A549 (cell line): ENCODE data around the gene MUC7. TPM values are rescaled to one million over a fixed set of nuclear protein-coding genes. Genes with fewer than 3 reads are reported as not detected.

Experiments used
- ATAC-seq, 2 experiments: fragments of 200-7000 bp in 1 of 2; fragments of >200 bp in 1 of 2; cut with Nextera tagmentation in 1 of 2; cut with Tn5 transposase in 1 of 2; 3 replicates each; pipeline versions ENCODE4 v1.8.0 to v1.9.1; 2018 to 2020; ENCODE audit warnings: mild to moderate bottlenecking in 1 of 2, moderate library complexity in 1 of 2
- CTCF ChIA-PET: fragments of 300-600 bp; sonication (Branson Sonifier 250); formaldehyde crosslinking; extraction: SDS; loops from one replicate; lab custom pipeline; 2021; ENCODE audit warnings: antibody characterized with exemption, inconsistent platforms; lab: Yijun Ruan, JAX
- POLR2A ChIA-PET: fragments of 350-600 bp; formaldehyde crosslinking; extraction: SDS; loops from one replicate; lab custom pipeline; 2021; ENCODE audit warnings: antibody characterized with exemption, inconsistent platforms; lab: Yijun Ruan, JAX
- DNase-seq, 2 experiments: peaks; one replicate each; pipeline versions ENCODE4 v3.0.0 to v3.0.0-alpha.2; 2011 to 2016; ENCODE audit warnings: low read depth in 1 of 2, low spot score in 1 of 2
- FAIRE-seq: peaks from 2 replicates; lab custom pipeline; 2011; peaks lifted over from hg19 to GRCh38; lab: Jason Lieb, UNC
- H3K27ac ChIP-seq, 2 experiments: fragments of >200 bp; sonication (Bioruptor Twin); formaldehyde crosslinking; 3 replicates each; pipeline ENCODE4 v1.5.1; 2016 to 2017
- H3K4me1 ChIP-seq: fragments of >200 bp; sonication (Bioruptor Twin); formaldehyde crosslinking; 3 replicates; pipeline ENCODE4 v1.6.1; 2016
- H3K4me2 ChIP-seq: fragments of >200 bp; sonication (Bioruptor Twin); formaldehyde crosslinking; 3 replicates; pipeline ENCODE4 v1.6.1; 2016
- H3K4me3 ChIP-seq: fragments of >200 bp; sonication (Bioruptor Twin); formaldehyde crosslinking; 3 replicates; pipeline ENCODE4 v1.5.1; 2016
- H3K9me3 ChIP-seq: fragments of >200 bp; sonication (Bioruptor Twin); formaldehyde crosslinking; 3 replicates; pipeline ENCODE4 v1.6.1; 2016
- BHLHE40 ChIP-seq: IDR thresholded peaks from 2 replicates; pipeline ENCODE4 v1.6.1; 2012; ENCODE audit warnings: low read depth, low read length, inconsistent platforms
- CBX2 ChIP-seq: fragments of 200-600 bp; sonication (generic); IDR thresholded peaks from 2 replicates; pipeline ENCODE4 v1.6.1; 2016; ENCODE audit warnings: low read depth, mild to moderate bottlenecking, borderline replicate concordance
- CBX8 ChIP-seq: fragments of 200-600 bp; sonication (generic); IDR thresholded peaks from 2 replicates; pipeline ENCODE4 v1.6.1; 2016
- CHD2 ChIP-seq: fragments of 150-350 bp; IDR thresholded peaks from 2 replicates; pipeline ENCODE4 v1.6.1; 2014; ENCODE audit warnings: low read length; ENCODE audit not compliant: partially characterized antibody
- FOSB ChIP-seq: fragments of 250-450 bp; sonication (Bioruptor Pico); IDR thresholded peaks from 2 replicates; pipeline ENCODE4 v1.5.0; 2020; ENCODE audit warnings: mild to moderate bottlenecking, moderate library complexity
- FOXS1 ChIP-seq: fragments of 250-450 bp; sonication (Bioruptor Pico); IDR thresholded peaks from 2 replicates; pipeline ENCODE4 v1.5.0; 2020; ENCODE audit warnings: mild to moderate bottlenecking, moderate library complexity
- GATA3 ChIP-seq: IDR thresholded peaks from 2 replicates; pipeline ENCODE4 v1.6.1; 2012; ENCODE audit warnings: borderline replicate concordance
- HDAC2 ChIP-seq: fragments of 200-600 bp; sonication (generic); IDR thresholded peaks from 2 replicates; pipeline ENCODE4 v1.6.1; 2016
- HOXA7 ChIP-seq: fragments of 250-450 bp; sonication (Bioruptor Pico); IDR thresholded peaks from 2 replicates; pipeline ENCODE4 v1.5.0; 2020; ENCODE audit warnings: mild to moderate bottlenecking, moderate library complexity
- JUNB ChIP-seq: fragments of >200 bp; sonication (Bioruptor Twin); formaldehyde crosslinking; IDR thresholded peaks from 2 replicates; pipeline ENCODE4 v1.6.1; 2016
- KDM1A ChIP-seq: fragments of 200-600 bp; sonication (generic); IDR thresholded peaks from 2 replicates; pipeline ENCODE4 v1.6.1; 2016; ENCODE audit warnings: low read depth, mild to moderate bottlenecking
- KDM5A ChIP-seq: fragments of 200-600 bp; sonication (generic); IDR thresholded peaks from 2 replicates; pipeline ENCODE4 v1.6.1; 2016; ENCODE audit warnings: antibody characterized with exemption, mild to moderate bottlenecking
- MAX ChIP-seq: IDR thresholded peaks from 2 replicates; pipeline ENCODE4 v1.6.1; 2012
- NFE2L2 ChIP-seq: fragments of 150-350 bp; conservative IDR thresholded peaks from 2 replicates; pipeline ENCODE4 v1.6.1; 2014; ENCODE audit warnings: low read length
- NR3C1 ChIP-seq: fragments of >200 bp; sonication (Bioruptor Twin); formaldehyde crosslinking; IDR thresholded peaks from 3 replicates; pipeline ENCODE4 v1.6.1; 2017
- PHF8 ChIP-seq: fragments of 200-600 bp; sonication (generic); IDR thresholded peaks from 2 replicates; pipeline ENCODE4 v1.6.1; 2016; ENCODE audit warnings: low read depth, mild to moderate bottlenecking, antibody characterized with exemption, moderate library complexity, borderline replicate concordance
- POLR2A ChIP-seq: IDR thresholded peaks from 2 replicates; pipeline ENCODE4 v1.6.1; 2012; ENCODE audit warnings: mild to moderate bottlenecking, low read length
- RCOR1 ChIP-seq: fragments of 150-350 bp; IDR thresholded peaks from 2 replicates; pipeline ENCODE4 v1.6.1; 2014; ENCODE audit warnings: antibody characterized with exemption, low read length, low read depth
- RNF2 ChIP-seq: fragments of 200-600 bp; sonication (generic); IDR thresholded peaks from 2 replicates; pipeline ENCODE4 v1.6.1; 2016; ENCODE audit warnings: low read depth, mild to moderate bottlenecking, antibody characterized with exemption, moderate library complexity, borderline replicate concordance
- SMC3 ChIP-seq: fragments of >200 bp; sonication (Bioruptor Twin); formaldehyde crosslinking; IDR thresholded peaks from 3 replicates; pipeline ENCODE4 v1.6.1; 2018; ENCODE audit warnings: inconsistent platforms
- TFCP2L1 ChIP-seq: fragments of 250-450 bp; sonication (Bioruptor Pico); IDR thresholded peaks from 2 replicates; pipeline ENCODE4 v1.5.0; 2021; ENCODE audit warnings: mild to moderate bottlenecking
- ZNF302 ChIP-seq: fragments of 250-450 bp; sonication (Bioruptor Pico); IDR thresholded peaks from 2 replicates; pipeline ENCODE4 v1.9.0; 2021; ENCODE audit warnings: inconsistent platforms, mild to moderate bottlenecking, moderate library complexity
- WGBS: methylation state at CpG from one replicate; pipeline ENCODE4 v1.1.6; 2017; ENCODE audit errors: missing lambda C conversion rate; 5-methylcytosine and 5-hydroxymethylcytosine counted together
- polyA plus RNA-seq, 4 experiments: library from polyadenylated mRNA; depleted of rRNA in 3 of 4; stranded (reverse); fragments of >200 nt; fragmentation: RNase III in 1 of 4; extraction: RNeasy Plus Mini Kit Qiagen cat#74134 plus additional on column Dnase treatment in 1 of 4; gene quantifications; 2 replicates in 3 of 4; 3 replicates in 1 of 4; pipeline ENCODE4 v1.2.3, GENCODE V29; 2011 to 2017
- TF ChIP-seq, protein P1 (sequence below): IDR thresholded peaks from 2 replicates; pipeline ENCODE4 v1.6.1; 2012; ENCODE audit warnings: low read depth, borderline replicate concordance
- TF ChIP-seq, protein P2 (sequence below): fragments of >200 bp; sonication (Bioruptor Twin); formaldehyde crosslinking; IDR thresholded peaks from 3 replicates; pipeline ENCODE4 v1.6.1; 2016
- TF ChIP-seq, protein P3 (sequence below): fragments of 450-650 bp; IDR thresholded peaks from 2 replicates; pipeline ENCODE4 v1.6.1; 2014; ENCODE audit warnings: antibody characterized with exemption
- TF ChIP-seq, protein P4 (sequence below): fragments of 150-350 bp; IDR thresholded peaks from 2 replicates; pipeline ENCODE4 v1.6.1; 2014; ENCODE audit warnings: low read depth, mild to moderate bottlenecking, low read length

The MUC7 gene
- polyA plus RNA-seq, 2 of the 4 experiments (the other 2 are of a cell fraction), result not detected

- CTCF ChIA-PET, result no interaction called here
- POLR2A ChIA-PET, result no interaction called here
- no peak for DNase-seq
These were observed 46.7 kb downstream of the MUC7 start for GRCh38 chr4:70518716-70519115.

DNA sequence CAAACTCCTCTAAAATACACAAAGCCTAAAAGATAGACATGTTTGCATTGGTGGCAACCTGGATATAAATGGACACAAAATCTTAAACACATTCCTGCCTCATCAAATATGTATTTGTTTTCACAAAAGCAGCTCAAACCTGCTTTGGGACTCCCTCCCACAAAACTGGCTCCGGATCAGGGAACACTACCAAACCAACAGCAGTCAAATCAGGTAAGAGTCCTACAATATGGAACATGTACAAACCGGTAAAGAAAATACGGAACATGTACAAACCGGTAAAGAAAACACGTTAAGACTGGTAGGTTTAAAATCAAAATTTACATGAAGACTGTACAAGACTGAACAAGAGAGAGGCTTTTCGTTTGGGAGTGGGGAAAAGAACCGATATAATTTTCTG, 50.6 kb downstream of the MUC7 start:
- WGBS, result 60% methylated on average over 7 of the region's 7 CpGs
- FAIRE-seq, result no peak
- no peak for TF ChIP-seq RCOR1
- TF ChIP-seq MAX, result no peak
- TF ChIP-seq, protein P1, sequence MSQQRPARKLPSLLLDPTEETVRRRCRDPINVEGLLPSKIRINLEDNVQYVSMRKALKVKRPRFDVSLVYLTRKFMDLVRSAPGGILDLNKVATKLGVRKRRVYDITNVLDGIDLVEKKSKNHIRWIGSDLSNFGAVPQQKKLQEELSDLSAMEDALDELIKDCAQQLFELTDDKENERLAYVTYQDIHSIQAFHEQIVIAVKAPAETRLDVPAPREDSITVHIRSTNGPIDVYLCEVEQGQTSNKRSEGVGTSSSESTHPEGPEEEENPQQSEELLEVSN, result no peak
- no peak for TF ChIP-seq KDM5A
- TF ChIP-seq, protein P2, sequence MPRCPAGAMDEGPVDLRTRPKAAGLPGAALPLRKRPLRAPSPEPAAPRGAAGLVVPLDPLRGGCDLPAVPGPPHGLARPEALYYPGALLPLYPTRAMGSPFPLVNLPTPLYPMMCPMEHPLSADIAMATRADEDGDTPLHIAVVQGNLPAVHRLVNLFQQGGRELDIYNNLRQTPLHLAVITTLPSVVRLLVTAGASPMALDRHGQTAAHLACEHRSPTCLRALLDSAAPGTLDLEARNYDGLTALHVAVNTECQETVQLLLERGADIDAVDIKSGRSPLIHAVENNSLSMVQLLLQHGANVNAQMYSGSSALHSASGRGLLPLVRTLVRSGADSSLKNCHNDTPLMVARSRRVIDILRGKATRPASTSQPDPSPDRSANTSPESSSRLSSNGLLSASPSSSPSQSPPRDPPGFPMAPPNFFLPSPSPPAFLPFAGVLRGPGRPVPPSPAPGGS, result no peak
- TF ChIP-seq FOSB, result no peak
- no peak for TF ChIP-seq ZNF302 (CRISPR knock-in tag)
- TF ChIP-seq CBX2, result no peak
- no peak for TF ChIP-seq GATA3
- no peak for TF ChIP-seq SMC3
- no peak for TF ChIP-seq JUNB
- no peak for TF ChIP-seq NR3C1
- TF ChIP-seq KDM1A, result no peak
- TF ChIP-seq POLR2A, result no peak
- no peak for TF ChIP-seq RNF2
- TF ChIP-seq PHF8, result no peak
- TF ChIP-seq, protein P3, sequence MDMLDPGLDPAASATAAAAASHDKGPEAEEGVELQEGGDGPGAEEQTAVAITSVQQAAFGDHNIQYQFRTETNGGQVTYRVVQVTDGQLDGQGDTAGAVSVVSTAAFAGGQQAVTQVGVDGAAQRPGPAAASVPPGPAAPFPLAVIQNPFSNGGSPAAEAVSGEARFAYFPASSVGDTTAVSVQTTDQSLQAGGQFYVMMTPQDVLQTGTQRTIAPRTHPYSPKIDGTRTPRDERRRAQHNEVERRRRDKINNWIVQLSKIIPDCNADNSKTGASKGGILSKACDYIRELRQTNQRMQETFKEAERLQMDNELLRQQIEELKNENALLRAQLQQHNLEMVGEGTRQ, result no peak
- TF ChIP-seq HDAC2, result no peak
- no peak for TF ChIP-seq CHD2
- no peak for TF ChIP-seq TFCP2L1 (CRISPR knock-in tag)
- H3K4me1 ChIP-seq, result no peaks in the 10 kb centered on the region
- H3K27ac ChIP-seq, result no peak overlapping the region
- no peak overlapping the region for H3K4me2 ChIP-seq
- POLR2A ChIA-PET, result no interaction called here
- DNase-seq, result no peak
- no peak overlapping the region for H3K4me3 ChIP-seq
- CTCF ChIA-PET, result interaction anchor here (1.0 kb wide), 1 partner anchor 9 kb away, joined by 4 read pairs; no protein-coding TSS in a partner anchor
- ATAC-seq, result no peak
- H3K9me3 ChIP-seq, result no peaks in the 10 kb centered on the region

More at GRCh38 chr4:70518716-70519115, 46.7 kb downstream of the MUC7 start:
- Histone ChIP-seq H3K4me3 (no peak overlapping the region), H3K9me3 (no peaks in the 10 kb centered on the region), H3K27ac (no peak overlapping the region), H3K4me2 (no peak overlapping the region), H3K4me1 (no peaks in the 10 kb centered on the region)
- 7% methylated on average over 3 of the region's 3 CpGs for WGBS
- TF ChIP-seq BHLHE40 (no peak), HOXA7 (no peak), CBX8 (no peak), FOXS1 (CRISPR knock-in tag) (no peak), NFE2L2 (no peak), GATA3 (no peak), POLR2A (no peak), CBX2 (no peak), MAX (no peak), TFCP2L1 (CRISPR knock-in tag) (no peak), FOSB (no peak)
- TF ChIP-seq, protein P4, sequence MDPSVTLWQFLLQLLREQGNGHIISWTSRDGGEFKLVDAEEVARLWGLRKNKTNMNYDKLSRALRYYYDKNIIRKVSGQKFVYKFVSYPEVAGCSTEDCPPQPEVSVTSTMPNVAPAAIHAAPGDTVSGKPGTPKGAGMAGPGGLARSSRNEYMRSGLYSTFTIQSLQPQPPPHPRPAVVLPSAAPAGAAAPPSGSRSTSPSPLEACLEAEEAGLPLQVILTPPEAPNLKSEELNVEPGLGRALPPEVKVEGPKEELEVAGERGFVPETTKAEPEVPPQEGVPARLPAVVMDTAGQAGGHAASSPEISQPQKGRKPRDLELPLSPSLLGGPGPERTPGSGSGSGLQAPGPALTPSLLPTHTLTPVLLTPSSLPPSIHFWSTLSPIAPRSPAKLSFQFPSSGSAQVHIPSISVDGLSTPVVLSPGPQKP, result no peak
- no peak for FAIRE-seq
- ATAC-seq, result no peak
